Upper lobe of left lung (tissue), 4 donors: Measurements from ENCODE around the gene ALLC.

Experiments
- CTCF ChIP-seq, 6 experiments: fragments of 450-650 bp in 4 of 6; fragments of 200-600 bp in 2 of 6; sonication (generic) in 2 of 6; IDR thresholded peaks; one replicate each; pipeline ENCODE4 v1.5.1; 2016 to 2019; ENCODE audit warnings: antibody characterized with exemption in 6 of 6
- POLR2A ChIP-seq, 4 donors: fragments of 450-650 bp; IDR thresholded peaks; one replicate each; pipeline ENCODE4 v1.5.1; 2016 to 2017; ENCODE audit warnings: antibody characterized with exemption in 4 of 4, mild to moderate bottlenecking in 2 of 4
- POLR2AphosphoS5 ChIP-seq, 2 donors: sonication (generic); formaldehyde crosslinking; IDR thresholded peaks; one replicate each; pipeline ENCODE4 v1.5.1; 2017; ENCODE audit warnings: antibody characterized with exemption in 2 of 2

- TF ChIP-seq POLR2AphosphoS5 (IDR thresholded peaks at IDR 0.05) (no peak), POLR2A (IDR thresholded peaks at IDR 0.05) (no peak), CTCF (IDR thresholded peaks at IDR 0.05) (no peak)
Observed at GRCh38 chr2:3727397-3728045, 69.5 kb downstream of the ALLC start.
